SK-N-SH (cell line): ENCODE data around the gene BCL11A. TPM values are rescaled to one million over a fixed set of nuclear protein-coding genes. Genes with fewer than 3 reads are reported as not detected.

Source experiments
- CTCF ChIA-PET: fragments of 300-600, 350-600 bp; formaldehyde crosslinking; extraction: SDS; loops from one replicate; lab custom pipeline; 2021; lab: Yijun Ruan, JAX
- POLR2A ChIA-PET: fragments of 350-600 bp; sonication (Branson Sonifier 250); formaldehyde crosslinking; extraction: SDS; loops from one replicate; lab custom pipeline; 2020; ENCODE audit warnings: antibody characterized with exemption, inconsistent platforms; lab: Yijun Ruan, JAX
- DNase-seq: peaks from one replicate; pipeline ENCODE4 v3.0.0; 2012
- H2AFZ ChIP-seq: fragments of 200-600 bp; sonication (generic); 2 replicates; pipeline ENCODE4 v1.8.1; 2016; ENCODE audit warnings: antibody characterized with exemption, mild to moderate bottlenecking, low read depth
- H3F3A ChIP-seq: fragments of 200-600 bp; sonication (generic); replicated peaks from 2 replicates; pipeline ENCODE3; 2016; ENCODE audit warnings: antibody characterized with exemption, mild to moderate bottlenecking; ENCODE audit not compliant: insufficient read depth
- H3K27ac ChIP-seq, 2 experiments: fragments of 200-500 bp in 1 of 2; fragments of 200-600 bp in 1 of 2; sonication (Bioruptor generic) in 1 of 2; sonication (generic), shearing (Covaris generic) in 1 of 2; 2 replicates each; pipeline versions ENCODE4 v1.5.1 to v1.6.1; 2014 to 2016; ENCODE audit warnings: low read depth in 2 of 2, inconsistent platforms in 1 of 2, low read length in 1 of 2, mild to moderate bottlenecking in 1 of 2, mixed read lengths in 1 of 2
- H3K27me3 ChIP-seq: fragments of 200-600 bp; sonication (generic), shearing (Covaris generic); 2 replicates; pipeline ENCODE4 v1.6.1; 2016; ENCODE audit warnings: mixed run types; ENCODE audit not compliant: insufficient read depth
- H3K36me3 ChIP-seq, 2 experiments: fragments of 200-500 bp in 1 of 2; fragments of 200-600 bp in 1 of 2; sonication (Bioruptor generic) in 1 of 2; sonication (generic) in 1 of 2; replicated peaks in 1 of 2; 2 replicates each; pipeline versions ENCODE3 to v1.5.1; 2014 to 2016; ENCODE audit warnings: low read length in 1 of 2, mild to moderate bottlenecking in 1 of 2; ENCODE audit not compliant: insufficient read depth in 2 of 2, control insufficient read depth in 1 of 2
- H3K4me1 ChIP-seq, 2 experiments: fragments of 200-500 bp in 1 of 2; fragments of 200-600 bp in 1 of 2; sonication (Bioruptor generic) in 1 of 2; sonication (generic), shearing (Covaris generic) in 1 of 2; 2 replicates each; pipeline versions ENCODE4 v1.5.1 to v1.6.1; 2014 to 2016; ENCODE audit warnings: low read depth in 1 of 2, low read length in 1 of 2, mixed run types in 1 of 2; ENCODE audit not compliant: insufficient read depth in 2 of 2, control insufficient read depth in 1 of 2
- H3K4me2 ChIP-seq: fragments of 200-600 bp; sonication (generic), shearing (Covaris generic); 2 replicates; pipeline ENCODE4 v1.6.1; 2017; ENCODE audit warnings: mixed run types
- H3K4me3 ChIP-seq, 2 experiments: fragments of 200-500 bp in 1 of 2; fragments of 200-600 bp in 1 of 2; sonication (Bioruptor generic) in 1 of 2; sonication (generic), shearing (Covaris generic) in 1 of 2; 2 replicates each; pipeline versions ENCODE4 v1.5.1 to v1.8.1; 2014 to 2016; ENCODE audit warnings: low read depth in 2 of 2, inconsistent platforms in 1 of 2, low read length in 1 of 2, mild to moderate bottlenecking in 1 of 2, mixed read lengths in 1 of 2, moderate library complexity in 1 of 2
- H3K79me2 ChIP-seq: fragments of 200-600 bp; sonication (generic); 2 replicates; pipeline ENCODE4 v1.8.1; 2017; ENCODE audit warnings: mild to moderate bottlenecking; ENCODE audit not compliant: insufficient read depth
- H3K9ac ChIP-seq: fragments of 200-600 bp; sonication (generic); 2 replicates; pipeline ENCODE4 v1.6.1; 2017; ENCODE audit warnings: mixed run types
- H3K9me2 ChIP-seq: fragments of 200-600 bp; sonication (generic); 2 replicates; pipeline ENCODE4 v1.6.1; 2017; ENCODE audit warnings: mixed run types
- H3K9me3 ChIP-seq: fragments of 200-600 bp; sonication (generic); 2 replicates; pipeline ENCODE4 v1.6.1; 2017; ENCODE audit warnings: mixed run types, mild to moderate bottlenecking, moderate library complexity
- H4K20me1 ChIP-seq: fragments of 200-600 bp; sonication (generic); 2 replicates; pipeline ENCODE4 v1.6.1; 2017; ENCODE audit warnings: mild to moderate bottlenecking, mixed run types; ENCODE audit not compliant: insufficient read depth
- CTCF ChIP-seq: fragments of 200-600 bp; sonication (generic); IDR thresholded peaks from 2 replicates; pipeline ENCODE4 v1.6.1; 2017; ENCODE audit warnings: antibody characterized with exemption, mild to moderate bottlenecking, moderate library complexity
- EP300 ChIP-seq, 2 experiments: IDR thresholded peaks; 2 replicates each; pipeline versions ENCODE4 v1.4.0 to v1.6.1; 2012; ENCODE audit warnings: borderline replicate concordance in 1 of 2, low read depth in 1 of 2, low read length in 1 of 2
- EZH2phosphoT487 ChIP-seq: fragments of 200-600 bp; sonication (generic); IDR thresholded peaks from 2 replicates; pipeline ENCODE4 v1.6.1; 2017; ENCODE audit warnings: low read depth, mixed run types, mild to moderate bottlenecking, antibody characterized with exemption, moderate library complexity, borderline replicate concordance
- GABPA ChIP-seq: IDR thresholded peaks from 2 replicates; pipeline ENCODE4 v1.4.0; 2012; ENCODE audit warnings: low read depth, mild to moderate bottlenecking
- GATA2 ChIP-seq: sonication (generic); formaldehyde crosslinking; IDR thresholded peaks from 2 replicates; pipeline ENCODE4 v1.5.0; 2020; ENCODE audit warnings: mild to moderate bottlenecking, missing genetic modification reagents
- IRF3 ChIP-seq: fragments of 150-350 bp; IDR thresholded peaks from 2 replicates; pipeline ENCODE4 v1.6.1; 2016; ENCODE audit warnings: mild to moderate bottlenecking, low read depth, low read length
- MEF2A ChIP-seq: IDR thresholded peaks from 2 replicates; pipeline ENCODE4 v1.4.0; 2012; ENCODE audit warnings: low read depth, borderline replicate concordance
- MXI1 ChIP-seq: IDR thresholded peaks from 2 replicates; pipeline ENCODE4 v1.6.1; 2012; ENCODE audit warnings: mild to moderate bottlenecking, low read depth, low read length, improper control_type of control experiment
- NFIC ChIP-seq: IDR thresholded peaks from 2 replicates; pipeline ENCODE4 v1.4.0; 2012; ENCODE audit warnings: borderline replicate concordance
- NRF1 ChIP-seq: IDR thresholded peaks from 2 replicates; pipeline ENCODE4 v1.6.1; 2012; ENCODE audit warnings: low read depth, mild to moderate bottlenecking, low read length
- RAD21 ChIP-seq: IDR thresholded peaks from 2 replicates; pipeline ENCODE4 v1.6.1; 2012; ENCODE audit warnings: mild to moderate bottlenecking, low read length
- RFX5 ChIP-seq: IDR thresholded peaks from 2 replicates; pipeline ENCODE4 v1.6.1; 2012; ENCODE audit warnings: mild to moderate bottlenecking, improper control_type of control experiment, low read length
- RXRA ChIP-seq: IDR thresholded peaks from 2 replicates; pipeline ENCODE4 v1.4.0; 2012; ENCODE audit warnings: low read depth, mild to moderate bottlenecking, borderline replicate concordance
- SIN3A ChIP-seq: IDR thresholded peaks from 2 replicates; pipeline ENCODE4 v1.6.1; 2012; ENCODE audit warnings: low read depth, mild to moderate bottlenecking, low read length, moderate library complexity, borderline replicate concordance
- TCF12 ChIP-seq: IDR thresholded peaks from 2 replicates; pipeline ENCODE4 v1.4.0; 2012
- USF1 ChIP-seq: IDR thresholded peaks from 2 replicates; pipeline ENCODE4 v1.4.0; 2012; ENCODE audit warnings: low read depth, borderline replicate concordance
- USF2 ChIP-seq: fragments of 150-350 bp; IDR thresholded peaks from 2 replicates; pipeline ENCODE4 v1.6.1; 2017; ENCODE audit warnings: antibody characterized with exemption, low read length, low read depth, borderline replicate concordance
- YY1 ChIP-seq: IDR thresholded peaks from 2 replicates; pipeline ENCODE4 v1.4.0; 2012; ENCODE audit warnings: low read depth, mild to moderate bottlenecking
- whole genome bisulfite sequencing: methylation state at CpG from one replicate; pipeline ENCODE4 v1.1.6; 2017; ENCODE audit warnings: low lambda C conversion rate; 5-methylcytosine and 5-hydroxymethylcytosine counted together
- polyA plus RNA-seq, 3 experiments: library from polyadenylated mRNA; depleted of rRNA; stranded (reverse); fragments of >200 nt; gene quantifications; 2 replicates each; pipeline ENCODE4 v1.2.3, GENCODE V29; 2012

The BCL11A gene
- polyA plus RNA-seq, 1 of the 3 experiments (the other 2 are of a cell fraction) = 1.9 TPM

GRCh38 chr2:60433018-60433596, 120.3 kb downstream of the BCL11A start:
- POLR2A ChIA-PET = no interaction called here
- Histone ChIP-seq H3K9me3 (no peaks in the 10 kb centered on the region), H3F3A (no peaks in the 10 kb centered on the region), H3K36me3 (no peaks in the 10 kb centered on the region), H3K4me3 (no peak overlapping the region), H3K9me2 (no peaks in the 10 kb centered on the region), H3K27me3 (no peaks in the 10 kb centered on the region), H4K20me1 (no peaks in the 10 kb centered on the region), H2AFZ (no peak overlapping the region), H3K4me1 (no peaks in the 10 kb centered on the region), H3K4me2 (no peak overlapping the region), H3K27ac (no peak overlapping the region), H3K79me2 (no peaks in the 10 kb centered on the region), H3K9ac (no peak overlapping the region)
- TF ChIP-seq USF2 (no peak), YY1 (no peak), MEF2A (no peak), RXRA (no peak), TCF12 (no peak), USF1 (no peak), RAD21 (no peak), NFIC (no peak), GATA2 (CRISPR knock-in tag) (no peak), IRF3 (no peak), GABPA (no peak), MXI1 (no peak)
- no peak for DNase-seq
- CTCF ChIA-PET = no interaction called here
- WGBS = 57% methylated on average over 5 of the region's 5 CpGs

GRCh38 chr2:60432035-60432601, 121.3 kb downstream of the BCL11A start:
- CTCF ChIA-PET = no interaction called here
- H3K4me1 ChIP-seq = no peaks in the 10 kb centered on the region
- TF ChIP-seq EP300 (IDR thresholded peaks at IDR 0.05; ENCODE audit: borderline replicate concordance in 1 of 2, low read depth in 1 of 2, low read length in 1 of 2) = no peak
- no peak for TF ChIP-seq RAD21
- TF ChIP-seq MEF2A = no peak
- no peak for TF ChIP-seq USF2
- TF ChIP-seq RFX5 = no peak
- no peak for TF ChIP-seq CTCF
- no peak for TF ChIP-seq YY1
- TF ChIP-seq NRF1 = no peak
- TF ChIP-seq SIN3A = no peak
- TF ChIP-seq EZH2phosphoT487 = no peak
- TF ChIP-seq IRF3 = no peak
- TF ChIP-seq USF1 = no peak

More at GRCh38 chr2:60432035-60432601, 121.3 kb downstream of the BCL11A start:
- WGBS = 64% methylated on average over 7 of the region's 8 CpGs
- Histone ChIP-seq H3K36me3 (no peaks in the 10 kb centered on the region), H3K79me2 (no peaks in the 10 kb centered on the region), H3K9ac (no peak overlapping the region), H3K9me3 (no peaks in the 10 kb centered on the region), H4K20me1 (no peaks in the 10 kb centered on the region), H3K4me2 (no peak overlapping the region), H3K9me2 (no peaks in the 10 kb centered on the region), H3F3A (no peaks in the 10 kb centered on the region), H3K27ac (no peak overlapping the region), H3K4me3 (no peak overlapping the region), H2AFZ (no peak overlapping the region), H3K27me3 (no peaks in the 10 kb centered on the region)
- DNase-seq = no peak
- POLR2A ChIA-PET = no interaction called here
